IMR-90 (cell line): ENCODE results near the gene DNAJC17. TPM values are rescaled to one million over a fixed set of nuclear protein-coding genes. Genes with fewer than 3 reads are reported as not detected.

Source experiments
- ATAC-seq: fragments of 200-7000 bp; cut with Tn5 transposase; 2 replicates; pipeline ENCODE4 v1.9.1; 2020; ENCODE audit warnings: low read depth, mild to moderate bottlenecking, moderate library complexity
- BruUV-seq: library from RNA; stranded (reverse); fragments of 400-500 nt; replicated peaks from 2 replicates; lab custom pipeline; 2021; lab: Mats Ljungman, UMichigan
- CTCF ChIA-PET: fragments of 300-600 bp; formaldehyde crosslinking; extraction: SDS; loops from one replicate; lab custom pipeline; 2021; ENCODE audit warnings: antibody characterized with exemption; lab: Yijun Ruan, JAX
- POLR2A ChIA-PET: fragments of 300-600 bp; sonication (Branson Sonifier 250); formaldehyde crosslinking; loops from one replicate; lab custom pipeline; 2022; ENCODE audit warnings: antibody characterized with exemption; ENCODE audit not compliant: unreplicated experiment; lab: Charles Lee
- DNase-seq: peaks from one replicate; pipeline ENCODE4 v3.0.0; 2013
- H2AFZ ChIP-seq: replicated peaks from 2 replicates; pipeline ENCODE3; 2013; ENCODE audit warnings: low read length, mild to moderate bottlenecking; ENCODE audit not compliant: poor library complexity
- H2AK5ac ChIP-seq: 2 replicates; pipeline ENCODE4 v1.6.1; 2013; ENCODE audit warnings: low read depth, low read length, inconsistent platforms
- H2AK9ac ChIP-seq: replicated peaks from 2 replicates; pipeline ENCODE3; 2013; ENCODE audit warnings: mild to moderate bottlenecking, low read depth, low read length, moderate library complexity; ENCODE audit not compliant: poor library complexity
- H2BK120ac ChIP-seq: 2 replicates; pipeline ENCODE4 v1.6.1; 2013; ENCODE audit warnings: low read depth, low read length, inconsistent platforms
- H2BK15ac ChIP-seq: 3 replicates; pipeline ENCODE4 v1.6.1; 2013; ENCODE audit warnings: low read depth, low read length, inconsistent platforms
- H2BK20ac ChIP-seq: 2 replicates; pipeline ENCODE4 v1.6.1; 2013; ENCODE audit warnings: low read depth, mild to moderate bottlenecking, inconsistent platforms, low read length, moderate library complexity
- H2BK5ac ChIP-seq: 2 replicates; pipeline ENCODE4 v1.6.1; 2013; ENCODE audit warnings: mild to moderate bottlenecking, low read depth, low read length, inconsistent platforms; ENCODE audit not compliant: poor library complexity, severe bottlenecking
- H3K14ac ChIP-seq: replicated peaks from 2 replicates; pipeline ENCODE4 v1.6.1; 2013; ENCODE audit warnings: low read depth, low read length, inconsistent platforms
- H3K18ac ChIP-seq: 2 replicates; pipeline ENCODE4 v1.6.1; 2013; ENCODE audit warnings: low read depth, low read length, control low read depth
- H3K23ac ChIP-seq: 2 replicates; pipeline ENCODE4 v1.6.1; 2013; ENCODE audit warnings: low read depth, low read length, inconsistent platforms
- H3K27ac ChIP-seq: 2 replicates; pipeline ENCODE4 v1.5.1; 2013; ENCODE audit warnings: mild to moderate bottlenecking, control low read depth, low read length; ENCODE audit not compliant: insufficient read depth
- H3K27me3 ChIP-seq: 2 replicates; pipeline ENCODE4 v1.6.1; 2013; ENCODE audit warnings: low read length; ENCODE audit not compliant: control insufficient read depth, insufficient read depth
- H3K36me3 ChIP-seq: 2 replicates; pipeline ENCODE4 v1.6.1; 2013; ENCODE audit warnings: low read length, mixed read lengths; ENCODE audit not compliant: control insufficient read depth, insufficient read depth
- H3K4ac ChIP-seq: 2 replicates; pipeline ENCODE4 v1.6.1; 2013; ENCODE audit warnings: low read depth, low read length, inconsistent platforms
- H3K4me1 ChIP-seq: 2 replicates; pipeline ENCODE4 v1.6.1; 2013; ENCODE audit warnings: low read length, mixed read lengths; ENCODE audit not compliant: control insufficient read depth, insufficient read depth
- H3K4me2 ChIP-seq: 2 replicates; pipeline ENCODE4 v1.6.1; 2013; ENCODE audit warnings: low read depth, mild to moderate bottlenecking, control low read depth, low read length, moderate library complexity
- H3K4me3 ChIP-seq: 2 replicates; pipeline ENCODE4 v1.5.1; 2013; ENCODE audit warnings: low read depth, mild to moderate bottlenecking, control low read depth, low read length, moderate library complexity; ENCODE audit not compliant: insufficient read depth
- H3K56ac ChIP-seq: 2 replicates; pipeline ENCODE4 v1.6.1; 2013; ENCODE audit warnings: low read length, inconsistent platforms; ENCODE audit not compliant: insufficient read depth; ENCODE audit errors: extremely low read depth
- H3K79me1 ChIP-seq, 2 experiments: 2 replicates each; pipeline ENCODE4 v1.6.1; 2013; ENCODE audit warnings: low read length in 2 of 2, inconsistent platforms in 1 of 2, low read depth in 1 of 2
- H3K9ac ChIP-seq: 2 replicates; pipeline ENCODE4 v1.6.1; 2013; ENCODE audit warnings: low read depth, low read length, control low read depth
- H3K9me1 ChIP-seq: 2 replicates; pipeline ENCODE4 v1.6.1; 2013; ENCODE audit warnings: low read length, inconsistent platforms; ENCODE audit not compliant: insufficient read depth
- H3K9me3 ChIP-seq: 2 replicates; pipeline ENCODE4 v1.6.1; 2013; ENCODE audit warnings: low read length; ENCODE audit not compliant: control insufficient read depth, insufficient read depth
- H4K20me1 ChIP-seq: 2 replicates; pipeline ENCODE4 v1.6.1; 2013; ENCODE audit warnings: low read length, inconsistent platforms; ENCODE audit not compliant: insufficient read depth
- H4K5ac ChIP-seq: 2 replicates; pipeline ENCODE4 v1.6.1; 2013; ENCODE audit warnings: mild to moderate bottlenecking, low read depth, low read length, control low read depth
- H4K8ac ChIP-seq, 2 experiments: 2 replicates each; pipeline ENCODE4 v1.6.1; 2013; ENCODE audit warnings: low read depth in 2 of 2, low read length in 2 of 2, control low read depth in 1 of 2, inconsistent platforms in 1 of 2
- H4K91ac ChIP-seq: 2 replicates; pipeline ENCODE4 v1.6.1; 2013; ENCODE audit warnings: low read depth, low read length, inconsistent platforms; ENCODE audit not compliant: insufficient read depth
- BHLHE40 ChIP-seq: fragments of 150-350 bp; IDR thresholded peaks from 2 replicates; pipeline ENCODE4 v1.6.1; 2016; ENCODE audit warnings: mild to moderate bottlenecking, low read depth, low read length
- CEBPB ChIP-seq: IDR thresholded peaks from 2 replicates; pipeline ENCODE4 v1.6.1; 2012; ENCODE audit warnings: low read depth, low read length, improper control_type of control experiment
- CHD1 ChIP-seq: IDR thresholded peaks from 2 replicates; pipeline ENCODE4 v1.6.1; 2012; ENCODE audit warnings: low read depth, low read length, improper control_type of control experiment
- CTCF ChIP-seq: conservative IDR thresholded peaks from 2 replicates; pipeline ENCODE4 v1.5.1; 2012; ENCODE audit warnings: mild to moderate bottlenecking, low read depth, low read length, improper control_type of control experiment
- FOS ChIP-seq: fragments of 150-350 bp; IDR thresholded peaks from 2 replicates; pipeline ENCODE4 v1.6.1; 2016; ENCODE audit warnings: low read depth, low read length
- MAFK ChIP-seq: IDR thresholded peaks from 2 replicates; pipeline ENCODE4 v1.6.1; 2012; ENCODE audit warnings: low read depth, low read length, improper control_type of control experiment
- MAZ ChIP-seq: IDR thresholded peaks from 2 replicates; pipeline ENCODE4 v1.6.1; 2012; ENCODE audit warnings: low read depth, mild to moderate bottlenecking, low read length, improper control_type of control experiment, moderate library complexity, borderline replicate concordance
- MXI1 ChIP-seq: IDR thresholded peaks from 2 replicates; pipeline ENCODE4 v1.6.1; 2012; ENCODE audit warnings: low read depth, mild to moderate bottlenecking, low read length, moderate library complexity, borderline replicate concordance
- NFE2L2 ChIP-seq: fragments of 150-350 bp; IDR thresholded peaks from 2 replicates; pipeline ENCODE4 v1.6.1; 2016; ENCODE audit warnings: low read depth, mild to moderate bottlenecking, low read length
- POLR2A ChIP-seq: IDR thresholded peaks from 2 replicates; pipeline ENCODE4 v1.6.1; 2012; ENCODE audit warnings: mild to moderate bottlenecking, low read depth, low read length
- RAD21 ChIP-seq: IDR thresholded peaks from 2 replicates; pipeline ENCODE4 v1.6.1; 2012; ENCODE audit warnings: low read length, improper control_type of control experiment
- RCOR1 ChIP-seq: IDR thresholded peaks from 2 replicates; pipeline ENCODE4 v1.6.1; 2012; ENCODE audit warnings: mild to moderate bottlenecking, low read length, improper control_type of control experiment; ENCODE audit not compliant: insufficient replicate concordance
- RFX5 ChIP-seq: IDR thresholded peaks from 2 replicates; pipeline ENCODE4 v1.8.0; 2012; ENCODE audit warnings: low read depth, mild to moderate bottlenecking, low read length, moderate library complexity
- SMC3 ChIP-seq: fragments of 150-350 bp; IDR thresholded peaks from 2 replicates; pipeline ENCODE4 v1.6.1; 2016; ENCODE audit warnings: low read depth, mild to moderate bottlenecking, antibody characterized with exemption, low read length, moderate library complexity
- WGBS, 2 experiments: methylation state at CpG; one replicate each; pipeline versions ENCODE4 v1.1.5 to v1.1.7; 2013; ENCODE audit warnings: missing lambda C conversion rate in 2 of 2; ENCODE audit not compliant: insufficient read length in 1 of 2; ENCODE audit errors: extremely low coverage in 2 of 2; 5-methylcytosine and 5-hydroxymethylcytosine counted together
- dilution Hi-C: fragments of 300-500 bp; cut with HindIII; formaldehyde crosslinking; loops from one replicate; pipeline ENCODE4 v1.14.3; 2018; ENCODE audit warnings: low sequenced_read_pairs; ENCODE audit not compliant: unreplicated experiment
- in situ Hi-C: fragments of 300-500 bp; cut with MboI; formaldehyde crosslinking; loops from 3 replicates; pipeline ENCODE4 v1.14.3; 2019; ENCODE audit warnings: low sequenced_read_pairs, inconsistent platforms, mixed read lengths
- intact Hi-C: fragments of 100-400 bp; cut with micrococcal nuclease; formaldehyde crosslinking; loops from 2 replicates; pipeline ENCODE4 v1.10.0; 2022
- polyA plus RNA-seq, 3 experiments: library from polyadenylated mRNA; depleted of rRNA; stranded (reverse); fragments of >200 nt; gene quantifications; 2 replicates each; pipeline ENCODE4 v1.2.3, GENCODE V29; 2012; ENCODE audit warnings: low replicate concordance in 1 of 3
- total RNA-seq: library from RNA; depleted of rRNA; stranded (reverse); fragments of >200 nt; gene quantifications from 2 replicates; pipeline ENCODE4 v1.2.3, GENCODE V29; 2012
- TF ChIP-seq, protein P1 (sequence below): fragments of 150-350 bp; IDR thresholded peaks from 2 replicates; pipeline ENCODE4 v1.6.1; 2017; ENCODE audit warnings: mild to moderate bottlenecking, antibody characterized with exemption, low read length, low read depth
- TF ChIP-seq, protein P2 (sequence below): fragments of 150-350 bp; IDR thresholded peaks from 2 replicates; pipeline ENCODE4 v1.6.1; 2016; ENCODE audit warnings: low read depth, mild to moderate bottlenecking, low read length, moderate library complexity, borderline replicate concordance

The DNAJC17 gene
- total and polyA plus RNA-seq, 2 of the 4 experiments (the other 2 are of a cell fraction): 58.6 to 107 TPM

- H2AK9ac ChIP-seq: no peak overlapping the region
- no peak overlapping the region for H2BK5ac ChIP-seq
- H3K14ac ChIP-seq: 0 out of 2 replicates have a peak overlapping the region, but pooled peaks have one; percentile 20
- ATAC-seq (no peak), DNase-seq (peak; percentile 28)
- H2BK120ac ChIP-seq: no peak overlapping the region; the same call in 1 of the 2 replicates
- no peaks in the 10 kb centered on the region for H3K27me3 ChIP-seq
- H3K23ac ChIP-seq: peak overlapping the region; percentile 60; the same call in 1 of the 2 replicates
- no peak overlapping the region for H4K8ac ChIP-seq
- no peak overlapping the region for H4K5ac ChIP-seq
- H4K91ac ChIP-seq: no peak overlapping the region
- dilution Hi-C loops: no loop called here
- H3K9me3 ChIP-seq: no peaks in the 10 kb centered on the region
- no peak overlapping the region for H3K56ac ChIP-seq
- no CpG with 5 or more reads among the region's 7 CpGs for WGBS, 2 experiments
- no peak for TF ChIP-seq MAZ
- TF ChIP-seq MXI1: no peak
- TF ChIP-seq POLR2A: no peak
- TF ChIP-seq MAFK: no peak
- no peak for TF ChIP-seq RFX5
- TF ChIP-seq CTCF: no peak
- TF ChIP-seq, protein P1, sequence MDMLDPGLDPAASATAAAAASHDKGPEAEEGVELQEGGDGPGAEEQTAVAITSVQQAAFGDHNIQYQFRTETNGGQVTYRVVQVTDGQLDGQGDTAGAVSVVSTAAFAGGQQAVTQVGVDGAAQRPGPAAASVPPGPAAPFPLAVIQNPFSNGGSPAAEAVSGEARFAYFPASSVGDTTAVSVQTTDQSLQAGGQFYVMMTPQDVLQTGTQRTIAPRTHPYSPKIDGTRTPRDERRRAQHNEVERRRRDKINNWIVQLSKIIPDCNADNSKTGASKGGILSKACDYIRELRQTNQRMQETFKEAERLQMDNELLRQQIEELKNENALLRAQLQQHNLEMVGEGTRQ: no peak
- TF ChIP-seq BHLHE40: no peak
- TF ChIP-seq CHD1: no peak
- no peak for TF ChIP-seq CEBPB
- no peak for TF ChIP-seq RCOR1
- no peak for TF ChIP-seq RAD21
- no peak for TF ChIP-seq FOS
- no peak for TF ChIP-seq NFE2L2
- TF ChIP-seq, protein P2, sequence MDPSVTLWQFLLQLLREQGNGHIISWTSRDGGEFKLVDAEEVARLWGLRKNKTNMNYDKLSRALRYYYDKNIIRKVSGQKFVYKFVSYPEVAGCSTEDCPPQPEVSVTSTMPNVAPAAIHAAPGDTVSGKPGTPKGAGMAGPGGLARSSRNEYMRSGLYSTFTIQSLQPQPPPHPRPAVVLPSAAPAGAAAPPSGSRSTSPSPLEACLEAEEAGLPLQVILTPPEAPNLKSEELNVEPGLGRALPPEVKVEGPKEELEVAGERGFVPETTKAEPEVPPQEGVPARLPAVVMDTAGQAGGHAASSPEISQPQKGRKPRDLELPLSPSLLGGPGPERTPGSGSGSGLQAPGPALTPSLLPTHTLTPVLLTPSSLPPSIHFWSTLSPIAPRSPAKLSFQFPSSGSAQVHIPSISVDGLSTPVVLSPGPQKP: no peak
- no peak for TF ChIP-seq SMC3
- no peak overlapping the region for H2BK20ac ChIP-seq
- in situ Hi-C loops: no loop called here
- peak overlapping the region; percentile 7; the same call in 1 of the 2 replicates for H3K4ac ChIP-seq
- BruUV-seq: no TSS peak
- intact Hi-C loops: no loop called here
- no peak overlapping the region for H3K4me2 ChIP-seq
- no peak overlapping the region for H3K4me3 ChIP-seq
- no peaks in the 10 kb centered on the region; a peak in 1 of 4 replicates for H3K79me1 ChIP-seq
- ChIA-PET POLR2A (no interaction called here), CTCF (no interaction called here)
- H2AFZ ChIP-seq: no peak overlapping the region
- peak overlapping the region; percentile 23 for H2AK5ac ChIP-seq
- peaks cover 24% of the 10 kb centered on the region for H3K4me1 ChIP-seq
- peaks cover 17% of the 10 kb centered on the region for H3K9me1 ChIP-seq
- H3K36me3 ChIP-seq: peaks cover 11% of the 10 kb centered on the region
- no peak overlapping the region for H3K27ac ChIP-seq
- H2BK15ac ChIP-seq: no peak overlapping the region
- no peak overlapping the region for H3K18ac ChIP-seq
- peaks cover 9% of the 10 kb centered on the region; the same call in 1 of the 2 replicates for H4K20me1 ChIP-seq
- H3K9ac ChIP-seq: no peak overlapping the region
Observed at GRCh38 chr15:40766194-40766815, 41.0 kb downstream of the DNAJC17 start.
